Measurements from ENCODE around the gene RALGPS2. TPM values are rescaled to one million over a fixed set of nuclear protein-coding genes. Genes with fewer than 3 reads are reported as not detected.

The RALGPS2 gene
- polyA plus RNA-seq, 1 experiment, result 27.7 TPM

DNA sequence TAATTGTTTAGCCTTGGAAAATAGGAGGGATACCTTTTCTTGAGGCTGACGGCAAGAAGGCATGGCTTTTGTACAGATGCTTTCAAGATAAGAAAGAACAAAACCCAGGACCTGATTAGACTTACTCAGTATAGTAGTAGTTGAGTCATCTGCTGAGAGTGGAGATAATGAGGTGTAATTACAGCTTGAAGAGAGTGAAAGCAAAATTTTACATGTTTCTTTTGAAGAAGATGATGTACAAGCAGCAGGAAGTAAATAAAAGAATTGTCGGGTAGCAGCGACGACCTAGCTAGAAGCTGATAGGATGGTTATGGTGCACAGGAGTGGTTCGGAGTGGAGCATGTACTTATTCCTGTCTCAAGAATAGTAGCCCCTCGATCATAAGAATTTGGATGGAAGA is 139.3 kb downstream of the RALGPS2 start:
- Histone ChIP-seq H3K4me3 (ENCODE audit: low read depth, low read length) (no peak overlapping the region), H3K27me3 (ENCODE audit: control insufficient read depth, insufficient read depth, low read length) (no peaks in the 10 kb centered on the region), H3K36me3 (ENCODE audit: control insufficient read depth, insufficient read depth, low read length) (no peaks in the 10 kb centered on the region; the same call in 1 of the 2 replicates)
- ChIA-PET POLR2A (interaction anchor here (0.6 kb wide), 1 partner anchor 46 kb away, joined by 4 read pairs; no protein-coding TSS in a partner anchor), CTCF (no interaction called here)
- TF ChIP-seq CTCF (IDR thresholded peaks at IDR 0.05; ENCODE audit: insufficient read depth, low read depth, low read length), result no peak
- no peak for DNase-seq (ENCODE audit: low read depth)

DNA sequence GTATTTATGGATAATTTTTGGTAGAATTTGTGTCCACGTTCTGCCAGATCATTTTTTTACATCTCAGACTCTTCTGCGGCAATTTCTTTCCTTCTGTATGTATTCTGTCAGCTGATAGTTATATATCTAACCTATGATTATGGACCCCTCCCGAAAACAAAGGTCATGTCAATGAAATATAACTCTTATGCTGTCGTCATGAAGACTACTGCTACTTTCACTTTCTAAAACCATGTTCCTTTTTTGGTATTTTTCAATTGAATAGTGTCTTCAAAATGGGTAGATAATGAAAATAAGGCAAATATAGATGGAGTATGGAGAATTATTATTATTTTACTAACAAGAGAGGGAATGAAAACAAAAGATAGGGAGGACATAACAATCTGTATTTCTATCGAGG is 142.6 kb downstream of the RALGPS2 start:
- Histone ChIP-seq H3K36me3 (ENCODE audit: control insufficient read depth, insufficient read depth, low read length) (no peaks in the 10 kb centered on the region; the same call in 1 of the 2 replicates), H3K27me3 (ENCODE audit: control insufficient read depth, insufficient read depth, low read length) (no peaks in the 10 kb centered on the region), H3K4me3 (ENCODE audit: low read depth, low read length) (no peak overlapping the region)
- CTCF ChIA-PET, result interaction anchor here (1.5 kb wide), 2 partner anchors 135 to 325 kb away, joined by 3 to 4 read pairs; no protein-coding TSS in a partner anchor
- POLR2A ChIA-PET, result no interaction called here
- TF ChIP-seq CTCF (IDR thresholded peaks at IDR 0.05; ENCODE audit: insufficient read depth, low read depth, low read length), result no peak
- no peak for DNase-seq (ENCODE audit: low read depth)

DNA sequence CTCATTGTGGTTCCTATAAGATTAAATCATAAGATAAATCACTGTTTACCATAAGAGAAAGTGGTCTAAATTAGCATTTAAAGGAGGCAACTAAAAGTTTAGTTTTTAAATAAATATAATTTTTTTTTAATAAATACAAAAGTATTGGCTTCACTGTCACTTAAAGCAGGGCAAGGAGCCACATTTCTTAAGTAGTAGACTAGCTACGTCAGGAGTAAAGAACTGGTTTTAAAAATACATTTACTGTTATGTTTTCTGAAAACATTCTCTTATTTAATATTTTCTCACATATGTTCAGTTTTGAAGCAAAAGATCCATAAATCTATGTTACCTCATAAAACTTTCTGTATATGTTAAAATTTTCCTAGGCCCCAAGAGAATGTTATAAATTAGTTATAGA is 143.7 kb downstream of the RALGPS2 start:
- Histone ChIP-seq H3K4me3 (ENCODE audit: low read depth, low read length) (no peak overlapping the region), H3K27me3 (ENCODE audit: control insufficient read depth, insufficient read depth, low read length) (no peaks in the 10 kb centered on the region), H3K36me3 (ENCODE audit: control insufficient read depth, insufficient read depth, low read length) (no peaks in the 10 kb centered on the region; the same call in 1 of the 2 replicates)
- TF ChIP-seq CTCF (IDR thresholded peaks at IDR 0.05; ENCODE audit: insufficient read depth, low read depth, low read length), result no peak
- CTCF ChIA-PET, result interaction anchor here (1.5 kb wide), 2 partner anchors 134 to 326 kb away, joined by 3 to 4 read pairs; no protein-coding TSS in a partner anchor
- no peak for DNase-seq (ENCODE audit: low read depth)
- POLR2A ChIA-PET, result interaction anchor here (0.6 kb wide), 1 partner anchor 314 kb away, joined by 3 read pairs; no protein-coding TSS in a partner anchor

- ChIA-PET CTCF (interaction anchor here (1.5 kb wide), 1 partner anchor 133 kb away, joined by 4 read pairs; no protein-coding TSS in a partner anchor), POLR2A (interaction anchor here (0.6 kb wide), 1 partner anchor 313 kb away, joined by 3 read pairs; no protein-coding TSS in a partner anchor)
- no peaks in the 10 kb centered on the region for H3K27me3 ChIP-seq (ENCODE audit: control insufficient read depth, insufficient read depth, low read length)
- peak; percentile 21 for DNase-seq (ENCODE audit: low read depth)
- TF ChIP-seq CTCF (IDR thresholded peaks at IDR 0.05; ENCODE audit: insufficient read depth, low read depth, low read length), result no peak
- no peaks in the 10 kb centered on the region; the same call in 1 of the 2 replicates for H3K36me3 ChIP-seq (ENCODE audit: control insufficient read depth, insufficient read depth, low read length)
- no peak overlapping the region for H3K4me3 ChIP-seq (ENCODE audit: low read depth, low read length)
Observed at GRCh38 chr1:178869119-178869697, 144.2 kb downstream of the RALGPS2 start.

DNA sequence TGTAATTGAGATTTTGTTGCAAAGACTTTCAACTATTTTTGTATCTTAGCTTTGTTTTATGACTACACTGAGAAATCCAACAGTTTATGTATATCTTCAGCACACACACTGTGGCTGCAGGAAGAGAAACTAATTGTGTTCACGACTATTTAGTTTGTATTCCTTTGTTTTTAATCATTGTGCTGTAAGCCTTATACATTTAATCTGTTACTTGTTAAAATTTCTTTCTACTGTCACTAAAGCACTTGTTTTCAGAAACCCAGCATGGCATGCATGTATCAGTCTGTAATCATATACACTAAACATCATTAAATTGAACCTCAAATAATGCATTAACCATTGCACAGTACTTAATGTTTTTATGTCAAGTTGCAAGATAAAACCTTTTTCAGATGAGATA is 145.2 kb downstream of the RALGPS2 start:
- no peaks in the 10 kb centered on the region for H3K36me3 ChIP-seq (ENCODE audit: control insufficient read depth, insufficient read depth, low read length)
- no peak for DNase-seq (ENCODE audit: low read depth)
- POLR2A ChIA-PET, result no interaction called here
- CTCF ChIA-PET, result interaction anchor here (0.5 kb wide), 1 partner anchor 130 kb away, joined by 5 read pairs; no protein-coding TSS in a partner anchor
- no peaks in the 10 kb centered on the region for H3K27me3 ChIP-seq (ENCODE audit: control insufficient read depth, insufficient read depth, low read length)
- H3K4me3 ChIP-seq (ENCODE audit: low read depth, low read length), result no peak overlapping the region
- TF ChIP-seq CTCF (IDR thresholded peaks at IDR 0.05; ENCODE audit: insufficient read depth, low read depth, low read length), result no peak
